ENCODE results near the gene ZNF536.

GRCh38 chr19:30402436-30403202 lies 30.4 kb downstream of the ZNF536 start:
- TF ChIP-seq CTCF (conservative IDR thresholded peaks at IDR 0.05; ENCODE audit: low read depth, low read length) (no peak), EZH2 (IDR thresholded peaks at IDR 0.05; ENCODE audit: borderline replicate concordance, low read depth, low read length, poor library complexity, severe bottlenecking) (no peak)
